Mucosa of rectum (tissue), 2 donors: Measurements from ENCODE around the gene PGBD2.
"Not testable (repeated sequence)": the region's sequence is repeated elsewhere in the genome, so short reads cannot be mapped to it uniquely, and the experiment has no call there.

Source experiments
- H3K27ac ChIP-seq, 2 donors: one replicate each; pipeline ENCODE4 v1.7.0; 2013; ENCODE audit warnings: inconsistent platforms in 2 of 2, low read depth in 2 of 2, low read length in 2 of 2
- H3K27me3 ChIP-seq, 2 donors: one replicate each; pipeline ENCODE4 v1.7.0; 2013; ENCODE audit warnings: low read length in 2 of 2; ENCODE audit not compliant: control insufficient read depth in 2 of 2, insufficient read depth in 2 of 2
- H3K36me3 ChIP-seq, 2 donors: one replicate each; pipeline ENCODE4 v1.7.0; 2013; ENCODE audit warnings: low read length in 2 of 2; ENCODE audit not compliant: control insufficient read depth in 2 of 2, insufficient read depth in 2 of 2
- H3K4me1 ChIP-seq, 2 donors: one replicate each; pipeline ENCODE4 v1.7.0; 2013; ENCODE audit warnings: low read length in 2 of 2, mild to moderate bottlenecking in 1 of 2; ENCODE audit not compliant: control insufficient read depth in 2 of 2, insufficient read depth in 2 of 2
- H3K4me3 ChIP-seq, 2 donors: one replicate each; pipeline ENCODE4 v1.7.0; 2013; ENCODE audit warnings: low read length in 2 of 2
- H3K9ac ChIP-seq, 2 donors: one replicate each; pipeline ENCODE4 v1.7.0; 2013; ENCODE audit warnings: low read length in 2 of 2, low read depth in 1 of 2, mild to moderate bottlenecking in 1 of 2
- H3K9me3 ChIP-seq, 2 donors: one replicate each; pipeline ENCODE4 v1.7.0; 2013; ENCODE audit warnings: low read length in 2 of 2; ENCODE audit not compliant: control insufficient read depth in 2 of 2
- donor health status: healthy.
- donor health status: Normal muscosa, but diverticular disease.

The PGBD2 gene

GRCh38 chr1:248862998-248863881 is 42.8 kb upstream of the PGBD2 start:
- Histone ChIP-seq H3K36me3 (no peaks in the 10 kb centered on the region), H3K4me1 (peaks cover 15 to 21% of the 10 kb centered on the region in 2 donors), H3K4me3 (peak overlapping the region; percentile 71 to 85), H3K27me3 (no peaks in the 10 kb centered on the region), H3K27ac (peak overlapping the region; percentile 80 to 81), H3K9me3 (no peaks in the 10 kb centered on the region), H3K9ac (peak overlapping the region; percentile 68 to 85)

GRCh38 chr1:248871837-248872401 is 34.1 kb upstream of the PGBD2 start:
- no peak overlapping the region for H3K9ac ChIP-seq
- H3K36me3 ChIP-seq: no peaks in the 10 kb centered on the region
- H3K27me3 ChIP-seq: no peaks in the 10 kb centered on the region
- peaks cover 0 to 2% of the 10 kb centered on the region in 2 donors for H3K4me1 ChIP-seq
- no peak overlapping the region for H3K27ac ChIP-seq
- H3K9me3 ChIP-seq: no peaks in the 10 kb centered on the region
- H3K4me3 ChIP-seq: no peak overlapping the region

GRCh38 chr1:248872752-248873408 is 33.2 kb upstream of the PGBD2 start:
- H3K9me3 ChIP-seq: no peaks in the 10 kb centered on the region
- peaks cover 0 to 2% of the 10 kb centered on the region in 2 donors for H3K4me1 ChIP-seq
- no peaks in the 10 kb centered on the region for H3K36me3 ChIP-seq
- peak overlapping the region; percentile 96 for H3K27ac ChIP-seq
- no peaks in the 10 kb centered on the region for H3K27me3 ChIP-seq
- H3K4me3 ChIP-seq: peak overlapping the region; percentile 67 to 84
- H3K9ac ChIP-seq: peak overlapping the region; percentile 89 to 90

- Histone ChIP-seq H3K4me1 (peaks cover 0 to 2% of the 10 kb centered on the region in 2 donors), H3K9ac (peak overlapping the region; percentile 89 to 90), H3K4me3 (peak overlapping the region; percentile 67 to 84), H3K36me3 (no peaks in the 10 kb centered on the region), H3K9me3 (no peaks in the 10 kb centered on the region), H3K27ac (peak overlapping the region; percentile 96), H3K27me3 (no peaks in the 10 kb centered on the region)
These were observed 32.5 kb upstream of the PGBD2 start for GRCh38 chr1:248873409-248873992.

- Histone ChIP-seq H3K27me3 (no peaks in the 10 kb centered on the region), H3K36me3 (no peaks in the 10 kb centered on the region), H3K4me1 (peaks cover 0 to 2% of the 10 kb centered on the region in 2 donors), H3K9ac (peak overlapping the region; percentile 89 to 90), H3K9me3 (no peaks in the 10 kb centered on the region), H3K4me3 (peak overlapping the region; percentile 67 to 84), H3K27ac (peak overlapping the region; percentile 96)
These were observed 32.0 kb upstream of the PGBD2 start for GRCh38 chr1:248873993-248874533.

GRCh38 chr1:248881261-248881660 is 24.8 kb upstream of the PGBD2 start:
- no peaks in the 10 kb centered on the region for H3K36me3 ChIP-seq
- no peak overlapping the region for H3K27ac ChIP-seq
- no peaks in the 10 kb centered on the region for H3K4me1 ChIP-seq
- no peak overlapping the region for H3K4me3 ChIP-seq
- no peaks in the 10 kb centered on the region for H3K27me3 ChIP-seq
- H3K9ac ChIP-seq: no peak overlapping the region
- H3K9me3 ChIP-seq: no peaks in the 10 kb centered on the region

GRCh38 chr1:248882427-248882826 is 23.6 kb upstream of the PGBD2 start:
- H3K27me3 ChIP-seq, H3K27ac ChIP-seq, H3K4me1 ChIP-seq, H3K36me3 ChIP-seq, H3K9ac ChIP-seq, H3K9me3 ChIP-seq, H3K4me3 ChIP-seq: not testable (repeated sequence)

GRCh38 chr1:248884632-248885295 is 21.3 kb upstream of the PGBD2 start:
- Histone ChIP-seq H3K27ac (no peak overlapping the region), H3K9ac (no peak overlapping the region), H3K4me3 (no peak overlapping the region), H3K4me1 (no peaks in the 10 kb centered on the region), H3K36me3 (no peaks in the 10 kb centered on the region), H3K9me3 (no peaks in the 10 kb centered on the region), H3K27me3 (no peaks in the 10 kb centered on the region)

- Histone ChIP-seq H3K27ac (no peak overlapping the region), H3K36me3 (no peaks in the 10 kb centered on the region), H3K9ac (no peak overlapping the region), H3K27me3 (peaks cover 0 to 3% of the 10 kb centered on the region in 2 donors), H3K4me3 (no peak overlapping the region), H3K9me3 (no peaks in the 10 kb centered on the region), H3K4me1 (no peaks in the 10 kb centered on the region)
These were observed 20.4 kb upstream of the PGBD2 start for GRCh38 chr1:248885646-248886045.
